Fibroblast of the aortic adventitia (primary cell): Measurements from ENCODE around the gene UTS2B. TPM values are rescaled to one million over a fixed set of nuclear protein-coding genes. Genes with fewer than 3 reads are reported as not detected.
A peak's percentile ranks its signal among the peaks of the same experiment; 100 is the strongest.

ENCODE experiments used
- DNase-seq: peaks from one replicate; pipeline ENCODE4 v3.0.0-alpha.2; 2010; ENCODE audit warnings: low read depth
- H3K4me3 ChIP-seq: 2 replicates; pipeline ENCODE4 v1.5.1; 2011; ENCODE audit warnings: low read depth, mild to moderate bottlenecking, control low read depth, low read length, moderate library complexity
- total RNA-seq: library from RNA; depleted of rRNA; stranded (reverse); fragments of >200 nt; gene quantifications from 2 replicates; pipeline ENCODE4 v1.2.3, GENCODE V29; 2012; ENCODE audit warnings: low replicate concordance
- TF ChIP-seq, protein P1 (sequence below): IDR thresholded peaks from 2 replicates; pipeline ENCODE4 v1.5.1; 2011; ENCODE audit warnings: mild to moderate bottlenecking, low read length, control low read depth, inconsistent platforms; ENCODE audit not compliant: insufficient read depth

Gene UTS2B
- total RNA-seq, 1 donor = 1.3 TPM

DNA sequence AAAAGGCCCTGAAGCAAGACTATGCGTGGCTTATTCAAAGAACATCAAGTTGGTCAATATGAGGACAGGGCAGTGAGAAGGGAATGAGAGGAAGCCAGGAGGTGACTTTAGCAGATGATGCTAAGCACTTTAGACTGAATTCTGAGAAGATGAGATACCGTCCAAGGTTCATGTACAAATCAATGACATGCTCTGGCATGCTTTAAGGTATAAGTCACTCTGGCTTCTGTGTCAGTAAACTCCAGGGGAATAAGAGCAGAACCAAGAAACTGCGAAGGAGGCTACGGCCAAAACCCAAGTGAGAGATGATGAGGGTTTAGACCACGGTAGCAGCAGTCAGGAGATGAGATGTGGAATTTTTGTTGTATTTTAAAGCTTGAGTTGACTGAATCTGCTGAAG lies 10.0 kb downstream of the UTS2B start:
- DNase-seq = no peak
- H3K4me3 ChIP-seq = no peak overlapping the region
- TF ChIP-seq, protein P1, sequence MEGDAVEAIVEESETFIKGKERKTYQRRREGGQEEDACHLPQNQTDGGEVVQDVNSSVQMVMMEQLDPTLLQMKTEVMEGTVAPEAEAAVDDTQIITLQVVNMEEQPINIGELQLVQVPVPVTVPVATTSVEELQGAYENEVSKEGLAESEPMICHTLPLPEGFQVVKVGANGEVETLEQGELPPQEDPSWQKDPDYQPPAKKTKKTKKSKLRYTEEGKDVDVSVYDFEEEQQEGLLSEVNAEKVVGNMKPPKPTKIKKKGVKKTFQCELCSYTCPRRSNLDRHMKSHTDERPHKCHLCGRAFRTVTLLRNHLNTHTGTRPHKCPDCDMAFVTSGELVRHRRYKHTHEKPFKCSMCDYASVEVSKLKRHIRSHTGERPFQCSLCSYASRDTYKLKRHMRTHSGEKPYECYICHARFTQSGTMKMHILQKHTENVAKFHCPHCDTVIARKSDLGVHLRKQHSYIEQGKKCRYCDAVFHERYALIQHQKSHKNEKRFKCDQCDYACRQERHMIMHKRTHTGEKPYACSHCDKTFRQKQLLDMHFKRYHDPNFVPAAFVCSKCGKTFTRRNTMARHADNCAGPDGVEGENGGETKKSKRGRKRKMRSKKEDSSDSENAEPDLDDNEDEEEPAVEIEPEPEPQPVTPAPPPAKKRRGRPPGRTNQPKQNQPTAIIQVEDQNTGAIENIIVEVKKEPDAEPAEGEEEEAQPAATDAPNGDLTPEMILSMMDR = no peak

DNA sequence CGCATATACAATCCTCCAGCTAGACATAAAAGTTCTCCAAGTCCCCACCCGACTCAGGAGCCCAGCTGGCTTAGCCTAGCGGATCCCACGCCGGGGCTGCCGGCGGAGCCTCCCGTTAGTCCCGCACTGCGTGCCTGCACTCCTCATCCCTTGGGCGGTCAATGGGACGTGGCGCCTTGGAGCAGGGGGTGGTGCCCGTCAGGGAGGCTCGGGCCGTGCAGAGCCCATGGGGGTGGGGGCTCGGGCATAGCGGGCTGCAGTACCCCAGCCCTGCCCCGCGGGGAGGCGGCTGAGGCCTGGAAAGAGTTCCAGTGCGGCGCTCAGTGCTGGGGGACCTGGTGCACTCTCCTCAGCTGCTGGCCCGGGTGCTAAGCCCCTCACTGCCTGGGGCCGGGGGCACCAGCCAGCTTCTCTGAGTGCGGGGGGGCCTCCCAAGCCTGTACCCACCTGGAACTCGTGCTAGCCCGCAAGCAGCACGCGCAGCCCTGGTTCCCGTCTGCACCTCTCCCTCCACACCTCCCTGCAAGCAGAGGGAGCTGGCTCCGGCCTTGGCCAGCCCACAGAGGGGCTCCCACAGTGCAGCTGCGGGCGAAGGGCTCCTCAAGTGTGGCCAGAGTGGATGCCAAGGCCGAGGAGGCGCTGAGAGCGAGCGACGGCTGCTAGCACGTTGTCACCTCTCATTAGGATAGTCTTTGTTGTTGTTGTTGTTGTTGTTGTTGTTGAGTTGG lies 13.3 kb downstream of the UTS2B start:
- no peak overlapping the region for H3K4me3 ChIP-seq
- no peak for DNase-seq
- TF ChIP-seq, protein P1 = no peak

DNA sequence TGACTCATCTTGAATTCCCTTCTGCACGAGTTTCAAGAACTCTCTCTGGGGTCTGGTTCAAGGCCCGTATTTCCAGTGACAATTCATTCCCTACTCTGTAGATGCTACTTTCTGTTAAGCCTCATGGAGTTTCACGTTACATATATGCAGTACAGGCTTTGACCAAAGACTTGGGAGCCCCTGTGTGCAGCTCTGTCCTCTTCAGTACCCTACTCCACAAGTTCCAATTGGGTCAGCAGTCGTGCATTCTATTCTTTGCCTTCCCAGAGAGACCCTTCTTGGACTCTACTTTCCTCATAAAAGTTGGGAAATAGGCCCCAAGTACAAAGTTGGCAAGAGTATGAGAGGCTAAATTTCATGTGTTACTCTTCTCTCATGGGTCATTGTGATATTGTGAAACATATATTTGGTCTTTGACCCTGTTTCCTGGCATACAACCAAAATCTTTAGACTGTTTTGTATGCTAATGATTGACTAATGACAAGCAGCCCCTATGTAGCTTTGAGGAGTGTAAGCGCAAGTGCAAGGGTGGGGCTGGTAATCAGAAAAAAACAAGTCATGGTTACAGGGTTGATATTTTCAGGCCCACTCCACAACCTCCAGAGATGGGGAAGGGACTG lies 16.1 kb downstream of the UTS2B start:
- H3K4me3 ChIP-seq = no peak overlapping the region
- DNase-seq = no peak
- TF ChIP-seq, protein P1 = no peak

DNA sequence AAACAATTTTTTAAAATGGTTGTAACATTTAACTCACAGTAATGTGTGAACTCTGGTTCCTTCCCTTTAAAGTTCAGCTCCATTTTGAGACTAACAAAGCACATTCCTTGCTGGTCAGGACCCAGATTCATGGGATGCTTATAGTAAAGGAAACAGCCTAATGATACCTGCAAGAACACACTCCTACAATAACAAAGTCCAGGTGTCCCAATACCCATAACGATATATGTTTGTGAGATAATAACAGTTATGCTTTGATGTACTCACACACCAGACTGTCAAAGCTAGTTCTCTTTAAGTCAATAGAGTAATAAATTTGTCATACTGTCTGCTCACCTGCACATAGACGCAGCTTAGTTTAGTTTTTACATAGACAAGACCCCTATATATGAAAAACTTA lies 17.0 kb downstream of the UTS2B start:
- no peak overlapping the region for H3K4me3 ChIP-seq
- DNase-seq = no peak
- TF ChIP-seq, protein P1 = no peak

DNA sequence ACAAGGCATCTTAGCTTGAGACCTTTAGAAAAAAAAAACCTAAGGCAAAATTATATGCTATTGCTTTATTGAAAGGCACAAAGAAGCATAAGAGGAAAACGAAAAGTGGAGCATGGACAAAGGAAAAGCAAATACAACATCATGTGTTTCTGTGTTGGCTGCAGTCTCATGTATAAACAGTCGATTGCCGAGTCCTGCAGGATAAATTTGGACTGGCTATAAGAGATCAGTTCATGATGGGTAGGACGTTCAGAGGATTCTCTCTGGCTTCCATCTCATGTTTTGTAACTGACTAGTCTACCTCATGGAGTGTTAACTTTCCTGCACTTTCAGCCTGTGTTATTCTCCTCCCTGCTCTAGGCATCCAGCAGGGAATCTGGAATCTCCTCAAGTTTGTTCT lies 23.0 kb downstream of the UTS2B start:
- no peak overlapping the region for H3K4me3 ChIP-seq
- no peak for DNase-seq
- TF ChIP-seq, protein P1 = no peak

DNA sequence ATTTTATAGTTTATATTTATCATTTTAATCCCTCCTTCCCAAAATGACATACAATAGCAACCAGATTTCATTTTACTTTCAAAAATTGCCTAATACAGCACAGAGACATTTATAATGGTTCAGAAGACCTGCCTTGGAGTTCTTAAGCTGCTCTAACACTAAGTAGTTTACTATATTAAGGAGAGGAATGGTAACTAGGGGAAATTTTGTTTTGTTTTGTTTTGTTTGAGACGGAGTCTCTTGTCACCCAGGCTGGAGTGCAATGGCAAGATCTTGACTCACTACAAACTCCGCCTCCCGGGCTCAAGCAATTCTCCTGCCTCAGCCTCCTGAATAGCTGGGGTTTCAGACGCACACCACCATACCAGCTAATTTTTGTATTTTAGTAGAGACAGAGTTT lies 23.9 kb downstream of the UTS2B start:
- TF ChIP-seq, protein P1 = no peak
- no peak overlapping the region for H3K4me3 ChIP-seq
- no peak for DNase-seq

DNA sequence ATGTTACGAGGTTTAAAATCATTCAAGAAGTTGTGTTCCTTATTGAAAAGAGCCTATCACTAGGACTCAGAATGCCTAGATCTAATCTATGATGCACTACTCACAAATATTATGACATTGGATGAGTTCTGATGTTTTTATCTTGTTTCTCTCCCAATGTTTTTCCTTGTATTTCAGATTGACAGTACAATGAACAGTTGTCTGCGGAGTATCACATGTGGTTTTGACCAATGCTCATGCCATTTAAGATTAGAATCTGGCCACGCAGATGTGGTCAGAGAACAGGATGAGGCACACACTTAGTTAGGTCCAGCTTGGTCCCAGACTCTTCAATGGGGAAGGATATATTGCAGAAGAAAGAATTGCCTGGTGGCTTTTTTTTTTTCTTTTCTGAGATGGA lies 26.7 kb downstream of the UTS2B start:
- peak; percentile 49 for DNase-seq
- H3K4me3 ChIP-seq = no peak overlapping the region
- TF ChIP-seq, protein P1 = no peak
